Measurements from ENCODE around the gene RIPPLY1. TPM values are rescaled to one million over a fixed set of nuclear protein-coding genes. Genes with fewer than 3 reads are reported as not detected.

Gene RIPPLY1
- total RNA-seq, 1 donor: not detected

- peaks cover 16% of the 10 kb centered on the region for H3K4me1 ChIP-seq (ENCODE audit: insufficient read depth, low read length)
- DNase-seq (ENCODE audit: insufficient read length, low spot score, missing footprints): peak; percentile 18
- H3K27ac ChIP-seq (ENCODE audit: low read depth, low read length): no peak overlapping the region
- H4K20me1 ChIP-seq (ENCODE audit: insufficient read depth, low read length): no peaks in the 10 kb centered on the region
- no peaks in the 10 kb centered on the region for H3K79me2 ChIP-seq (ENCODE audit: insufficient read depth, low read length)
- no peaks in the 10 kb centered on the region for H3K9me3 ChIP-seq (ENCODE audit: low read depth, low read length)
- H3K27me3 ChIP-seq (ENCODE audit: insufficient read depth, low read length): peaks cover 2% of the 10 kb centered on the region
- TF ChIP-seq, protein P1, sequence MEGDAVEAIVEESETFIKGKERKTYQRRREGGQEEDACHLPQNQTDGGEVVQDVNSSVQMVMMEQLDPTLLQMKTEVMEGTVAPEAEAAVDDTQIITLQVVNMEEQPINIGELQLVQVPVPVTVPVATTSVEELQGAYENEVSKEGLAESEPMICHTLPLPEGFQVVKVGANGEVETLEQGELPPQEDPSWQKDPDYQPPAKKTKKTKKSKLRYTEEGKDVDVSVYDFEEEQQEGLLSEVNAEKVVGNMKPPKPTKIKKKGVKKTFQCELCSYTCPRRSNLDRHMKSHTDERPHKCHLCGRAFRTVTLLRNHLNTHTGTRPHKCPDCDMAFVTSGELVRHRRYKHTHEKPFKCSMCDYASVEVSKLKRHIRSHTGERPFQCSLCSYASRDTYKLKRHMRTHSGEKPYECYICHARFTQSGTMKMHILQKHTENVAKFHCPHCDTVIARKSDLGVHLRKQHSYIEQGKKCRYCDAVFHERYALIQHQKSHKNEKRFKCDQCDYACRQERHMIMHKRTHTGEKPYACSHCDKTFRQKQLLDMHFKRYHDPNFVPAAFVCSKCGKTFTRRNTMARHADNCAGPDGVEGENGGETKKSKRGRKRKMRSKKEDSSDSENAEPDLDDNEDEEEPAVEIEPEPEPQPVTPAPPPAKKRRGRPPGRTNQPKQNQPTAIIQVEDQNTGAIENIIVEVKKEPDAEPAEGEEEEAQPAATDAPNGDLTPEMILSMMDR (IDR thresholded peaks at IDR 0.05; ENCODE audit: extremely low read depth, low read depth, low read length): no peak
- H2AFZ ChIP-seq (ENCODE audit: low read length): no peak overlapping the region
- no peak overlapping the region for H3K4me2 ChIP-seq (ENCODE audit: insufficient read depth, low read length)
- H3K4me3 ChIP-seq (ENCODE audit: insufficient read depth, low read length): no peak overlapping the region
- no peaks in the 10 kb centered on the region for H3K36me3 ChIP-seq (ENCODE audit: insufficient read depth, low read length)
Observed at GRCh38 chrX:106928227-106928626, 25.1 kb upstream of the RIPPLY1 start.

GRCh38 chrX:106927700-106928099, 24.6 kb upstream of the RIPPLY1 start:
- no peaks in the 10 kb centered on the region for H3K79me2 ChIP-seq (ENCODE audit: insufficient read depth, low read length)
- no peaks in the 10 kb centered on the region for H3K9me3 ChIP-seq (ENCODE audit: low read depth, low read length)
- peaks cover 2% of the 10 kb centered on the region for H3K27me3 ChIP-seq (ENCODE audit: insufficient read depth, low read length)
- H3K4me3 ChIP-seq (ENCODE audit: insufficient read depth, low read length): no peak overlapping the region
- no peaks in the 10 kb centered on the region for H4K20me1 ChIP-seq (ENCODE audit: insufficient read depth, low read length)
- no peaks in the 10 kb centered on the region for H3K36me3 ChIP-seq (ENCODE audit: insufficient read depth, low read length)
- H3K27ac ChIP-seq (ENCODE audit: low read depth, low read length): no peak overlapping the region
- H2AFZ ChIP-seq (ENCODE audit: low read length): no peak overlapping the region
- H3K4me2 ChIP-seq (ENCODE audit: insufficient read depth, low read length): no peak overlapping the region
- TF ChIP-seq, protein P1 (IDR thresholded peaks at IDR 0.05; ENCODE audit: extremely low read depth, low read depth, low read length): no peak
- no peak for DNase-seq (ENCODE audit: insufficient read length, low spot score, missing footprints)
- H3K4me1 ChIP-seq (ENCODE audit: insufficient read depth, low read length): peaks cover 11% of the 10 kb centered on the region

DNA sequence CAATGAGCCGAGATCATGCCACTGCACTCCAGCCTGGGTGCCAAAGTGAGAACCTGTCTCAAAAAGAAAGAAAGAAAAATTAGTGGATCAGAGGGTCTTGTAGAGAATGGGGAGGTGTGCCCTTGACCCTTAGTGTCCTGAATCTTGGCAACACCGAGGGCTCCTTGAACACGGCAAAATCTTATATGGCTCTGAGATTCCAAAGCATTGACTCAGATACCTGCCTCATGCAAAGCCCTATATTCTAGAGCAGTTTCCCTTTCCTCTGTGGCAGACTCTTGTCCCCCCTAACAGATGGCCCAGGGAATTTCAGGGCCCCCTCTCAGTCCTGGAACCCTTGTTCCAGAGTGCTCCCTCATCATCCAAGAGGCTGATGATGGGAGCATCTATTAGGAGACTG, 23.9 kb upstream of the RIPPLY1 start:
- H3K4me3 ChIP-seq (ENCODE audit: insufficient read depth, low read length): no peak overlapping the region
- H3K36me3 ChIP-seq (ENCODE audit: insufficient read depth, low read length): no peaks in the 10 kb centered on the region
- no peaks in the 10 kb centered on the region for H3K79me2 ChIP-seq (ENCODE audit: insufficient read depth, low read length)
- H4K20me1 ChIP-seq (ENCODE audit: insufficient read depth, low read length): no peaks in the 10 kb centered on the region
- H3K9me3 ChIP-seq (ENCODE audit: low read depth, low read length): no peaks in the 10 kb centered on the region
- no peaks in the 10 kb centered on the region for H3K27me3 ChIP-seq (ENCODE audit: insufficient read depth, low read length)
- peak; percentile 26 for DNase-seq (ENCODE audit: insufficient read length, low spot score, missing footprints)
- peaks cover 4% of the 10 kb centered on the region for H3K4me1 ChIP-seq (ENCODE audit: insufficient read depth, low read length)
- no peak overlapping the region for H3K4me2 ChIP-seq (ENCODE audit: insufficient read depth, low read length)
- TF ChIP-seq, protein P1 (IDR thresholded peaks at IDR 0.05; ENCODE audit: extremely low read depth, low read depth, low read length): no peak
- no peak overlapping the region for H2AFZ ChIP-seq (ENCODE audit: low read length)
- no peak overlapping the region for H3K27ac ChIP-seq (ENCODE audit: low read depth, low read length)

DNA sequence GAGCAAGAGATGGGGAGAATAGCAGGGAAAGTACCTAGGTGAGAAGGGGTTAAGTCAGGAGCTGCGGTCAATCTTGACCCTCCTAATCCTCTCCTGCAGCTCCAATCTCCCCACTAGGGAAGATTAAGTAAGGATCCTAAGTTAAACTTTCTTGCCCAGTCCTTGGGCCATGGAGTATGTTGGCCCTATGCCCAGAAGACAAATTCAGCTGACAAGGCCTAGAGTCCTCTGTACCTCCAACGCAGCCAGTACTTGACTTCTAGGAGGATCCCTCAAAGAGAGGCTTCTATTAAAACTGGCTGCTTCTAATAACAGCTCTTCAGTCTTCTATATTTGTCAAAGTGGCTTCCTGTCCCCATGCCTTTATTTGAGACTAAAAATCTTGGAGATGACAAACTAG, 18.5 kb upstream of the RIPPLY1 start:
- no peak for DNase-seq (ENCODE audit: insufficient read length, low spot score, missing footprints)
- no peaks in the 10 kb centered on the region for H4K20me1 ChIP-seq (ENCODE audit: insufficient read depth, low read length)
- H3K4me1 ChIP-seq (ENCODE audit: insufficient read depth, low read length): no peaks in the 10 kb centered on the region
- H3K36me3 ChIP-seq (ENCODE audit: insufficient read depth, low read length): no peaks in the 10 kb centered on the region
- H3K9me3 ChIP-seq (ENCODE audit: low read depth, low read length): no peaks in the 10 kb centered on the region
- no peaks in the 10 kb centered on the region for H3K79me2 ChIP-seq (ENCODE audit: insufficient read depth, low read length)
- H2AFZ ChIP-seq (ENCODE audit: low read length): no peak overlapping the region
- no peak overlapping the region for H3K4me2 ChIP-seq (ENCODE audit: insufficient read depth, low read length)
- H3K27me3 ChIP-seq (ENCODE audit: insufficient read depth, low read length): peaks cover under 1% of the 10 kb centered on the region
- TF ChIP-seq, protein P1 (IDR thresholded peaks at IDR 0.05; ENCODE audit: extremely low read depth, low read depth, low read length): no peak
- no peak overlapping the region for H3K27ac ChIP-seq (ENCODE audit: low read depth, low read length)
- no peak overlapping the region for H3K4me3 ChIP-seq (ENCODE audit: insufficient read depth, low read length)

All from osteoblast (primary cell).